Astrocyte (in vitro differentiated cells and primary cell): ENCODE results near the gene URB1. TPM values are rescaled to one million over a fixed set of nuclear protein-coding genes. Genes with fewer than 3 reads are reported as not detected.

Source experiments
- DNase-seq: peaks from one replicate; pipeline ENCODE4 v3.0.0-alpha.2; 2010; ENCODE audit warnings: low read depth
- FAIRE-seq: peaks from 2 replicates; lab custom pipeline; 2011; peaks lifted over from hg19 to GRCh38; lab: Jason Lieb, UNC
- H2AFZ ChIP-seq: 2 replicates; pipeline ENCODE4 v1.6.0; 2012; ENCODE audit warnings: low read depth, low read length, inconsistent platforms
- H3K27ac ChIP-seq: 2 replicates; pipeline ENCODE4 v1.5.1; 2011; ENCODE audit warnings: low read depth, low read length, inconsistent platforms
- H3K27me3 ChIP-seq: 2 replicates; pipeline ENCODE4 v1.6.0; 2011; ENCODE audit warnings: low read length, inconsistent platforms; ENCODE audit not compliant: insufficient read depth
- H3K36me3 ChIP-seq: 2 replicates; pipeline ENCODE4 v1.5.1; 2011; ENCODE audit warnings: low read length, inconsistent platforms; ENCODE audit not compliant: insufficient read depth
- H3K4me1 ChIP-seq: 2 replicates; pipeline ENCODE4 v1.5.1; 2011; ENCODE audit warnings: low read length, inconsistent platforms; ENCODE audit not compliant: insufficient read depth
- H3K4me2 ChIP-seq: 2 replicates; pipeline ENCODE4 v1.6.0; 2012; ENCODE audit warnings: low read length, inconsistent platforms
- H3K4me3 ChIP-seq: 2 replicates; pipeline ENCODE4 v1.5.1; 2011; ENCODE audit warnings: low read depth, mild to moderate bottlenecking, low read length, inconsistent platforms; ENCODE audit not compliant: insufficient read depth
- H3K79me2 ChIP-seq: 2 replicates; pipeline ENCODE4 v1.6.0; 2012; ENCODE audit warnings: mild to moderate bottlenecking, low read length, inconsistent platforms; ENCODE audit not compliant: insufficient read depth
- H3K9ac ChIP-seq: 2 replicates; pipeline ENCODE4 v1.6.0; 2012; ENCODE audit warnings: mild to moderate bottlenecking, low read length, inconsistent platforms
- H3K9me3 ChIP-seq: 2 replicates; pipeline ENCODE4 v1.5.1; 2012; ENCODE audit warnings: low read depth, mild to moderate bottlenecking, low read length, inconsistent platforms; ENCODE audit not compliant: insufficient read depth
- H4K20me1 ChIP-seq: 2 replicates; pipeline ENCODE4 v1.6.0; 2012; ENCODE audit warnings: low read length, inconsistent platforms; ENCODE audit not compliant: insufficient read depth
- H3K27ac Mint-ChIP-seq: one replicate; pipeline ENCODE4 v1.8.0; 2021; ENCODE audit warnings: mild to moderate bottlenecking, mixed read lengths; ENCODE audit not compliant: unreplicated experiment
- H3K27me3 Mint-ChIP-seq: one replicate; pipeline ENCODE4 v1.8.0; 2021; ENCODE audit warnings: low read depth, mixed read lengths; ENCODE audit not compliant: unreplicated experiment
- H3K36me3 Mint-ChIP-seq: one replicate; pipeline ENCODE4 v1.8.0; 2021; ENCODE audit warnings: low read depth, mixed read lengths; ENCODE audit not compliant: unreplicated experiment
- H3K4me1 Mint-ChIP-seq: one replicate; pipeline ENCODE4 v1.8.0; 2021; ENCODE audit warnings: low read depth, mixed read lengths; ENCODE audit not compliant: unreplicated experiment
- H3K4me3 Mint-ChIP-seq: one replicate; pipeline ENCODE4 v1.8.0; 2021; ENCODE audit warnings: mild to moderate bottlenecking, moderate library complexity, mixed read lengths; ENCODE audit not compliant: unreplicated experiment
- H3K9me3 Mint-ChIP-seq: one replicate; pipeline ENCODE4 v1.8.0; 2021; ENCODE audit warnings: mild to moderate bottlenecking, mixed read lengths; ENCODE audit not compliant: unreplicated experiment
- CTCF ChIP-seq: IDR thresholded peaks from 2 replicates; pipeline ENCODE4 v1.5.1; 2011; ENCODE audit warnings: low read depth, mild to moderate bottlenecking, inconsistent platforms, low read length, moderate library complexity; ENCODE audit not compliant: insufficient read depth
- EZH2 ChIP-seq: IDR thresholded peaks from 2 replicates; pipeline ENCODE4 v1.6.1; 2012; ENCODE audit warnings: mild to moderate bottlenecking, low read length, inconsistent platforms; ENCODE audit not compliant: insufficient read depth
- total RNA-seq: library from RNA; stranded (reverse); gene quantifications from 2 replicates; pipeline ENCODE4 v1.2.1, GENCODE V29; 2021

URB1 gene
- total RNA-seq, 1 donor from 2014 or later = 19.2 TPM

GRCh38 chr21:32364796-32365195, 28.0 kb downstream of the URB1 start:
- no peak overlapping the region for H3K27ac Mint-ChIP-seq
- no peak overlapping the region for H3K9ac ChIP-seq
- no peaks in the 10 kb centered on the region for H3K27me3 Mint-ChIP-seq
- H3K36me3 ChIP-seq = peaks cover 62% of the 10 kb centered on the region
- H3K27ac ChIP-seq = no peak overlapping the region
- peaks cover 35% of the 10 kb centered on the region for H3K36me3 Mint-ChIP-seq
- no peak for FAIRE-seq
- H3K4me1 ChIP-seq = no peaks in the 10 kb centered on the region
- H3K27me3 ChIP-seq = no peaks in the 10 kb centered on the region
- H4K20me1 ChIP-seq = peaks cover 27% of the 10 kb centered on the region
- peaks cover 11% of the 10 kb centered on the region for H3K79me2 ChIP-seq
- no peak overlapping the region for H3K4me2 ChIP-seq
- H3K4me3 Mint-ChIP-seq = no peak overlapping the region
- TF ChIP-seq CTCF = no peak
- no peak for TF ChIP-seq EZH2
- H2AFZ ChIP-seq = no peak overlapping the region
- no peaks in the 10 kb centered on the region for H3K9me3 Mint-ChIP-seq
- no peaks in the 10 kb centered on the region for H3K9me3 ChIP-seq
- no peak overlapping the region for H3K4me3 ChIP-seq
- DNase-seq = no peak
- H3K4me1 Mint-ChIP-seq = peaks cover 5% of the 10 kb centered on the region

- H2AFZ ChIP-seq = no peak overlapping the region
- peaks cover 64% of the 10 kb centered on the region for H3K36me3 ChIP-seq
- Mint-ChIP-seq H3K27me3 (no peaks in the 10 kb centered on the region), H3K27ac (no peak overlapping the region), H3K36me3 (peaks cover 37% of the 10 kb centered on the region), H3K9me3 (no peaks in the 10 kb centered on the region), H3K4me1 (peaks cover 5% of the 10 kb centered on the region), H3K4me3 (no peak overlapping the region)
- H3K27ac ChIP-seq = no peak overlapping the region
- no peaks in the 10 kb centered on the region for H3K27me3 ChIP-seq
- H3K4me3 ChIP-seq = no peak overlapping the region
- DNase-seq (no peak), FAIRE-seq (no peak)
- no peak overlapping the region for H3K9ac ChIP-seq
- TF ChIP-seq CTCF (no peak), EZH2 (no peak)
- peaks cover 9% of the 10 kb centered on the region for H3K79me2 ChIP-seq
- no peak overlapping the region for H3K4me2 ChIP-seq
- H4K20me1 ChIP-seq = peaks cover 24% of the 10 kb centered on the region
- no peaks in the 10 kb centered on the region for H3K9me3 ChIP-seq
- no peaks in the 10 kb centered on the region for H3K4me1 ChIP-seq
Observed at GRCh38 chr21:32364387-32364786, 28.4 kb downstream of the URB1 start.

GRCh38 chr21:32360401-32360975, 32.3 kb downstream of the URB1 start:
- Mint-ChIP-seq H3K27me3 (no peaks in the 10 kb centered on the region), H3K4me3 (no peak overlapping the region), H3K9me3 (no peaks in the 10 kb centered on the region), H3K4me1 (peaks cover 5% of the 10 kb centered on the region), H3K36me3 (peaks cover 34% of the 10 kb centered on the region), H3K27ac (no peak overlapping the region)
- Histone ChIP-seq H3K4me3 (no peak overlapping the region), H3K36me3 (peaks cover 67% of the 10 kb centered on the region), H3K9me3 (no peaks in the 10 kb centered on the region), H4K20me1 (peaks cover 27% of the 10 kb centered on the region), H3K4me2 (no peak overlapping the region), H2AFZ (no peak overlapping the region), H3K4me1 (no peaks in the 10 kb centered on the region), H3K27me3 (no peaks in the 10 kb centered on the region), H3K27ac (no peak overlapping the region), H3K9ac (no peak overlapping the region), H3K79me2 (peaks cover 5% of the 10 kb centered on the region)
- TF ChIP-seq EZH2 = no peak
- no peak for TF ChIP-seq CTCF
- DNase-seq (no peak), FAIRE-seq (no peak)
